ENCODE measurements around the gene AP4E1.
A peak's percentile ranks its signal among the peaks of the same experiment; 100 is the strongest.
"Not testable (repeated sequence)": the region's sequence is repeated elsewhere in the genome, so short reads cannot be mapped to it uniquely, and the experiment has no call there.

Gene AP4E1

GRCh38 chr15:50944672-50945071, 36.2 kb downstream of the AP4E1 start:
- TF ChIP-seq POLR2A (IDR thresholded peaks at IDR 0.05; ENCODE audit: low read depth, low read length): no peak
- no peak for DNase-seq (ENCODE audit: insufficient read length, low spot score)
- no peak for FAIRE-seq

- peak; percentile 36 for FAIRE-seq
- DNase-seq (ENCODE audit: insufficient read length, low spot score): no peak
- TF ChIP-seq POLR2A (IDR thresholded peaks at IDR 0.05; ENCODE audit: low read depth, low read length): no peak
Observed at GRCh38 chr15:50945725-50946124, 37.2 kb downstream of the AP4E1 start.

GRCh38 chr15:50950745-50951144, 42.3 kb downstream of the AP4E1 start:
- not testable (repeated sequence) for DNase-seq (ENCODE audit: insufficient read length, low spot score); FAIRE-seq

- FAIRE-seq (no peak), DNase-seq (ENCODE audit: insufficient read length, low spot score) (no peak)
- TF ChIP-seq POLR2A (IDR thresholded peaks at IDR 0.05; ENCODE audit: low read depth, low read length): no peak
Observed at GRCh38 chr15:50953302-50953701, 44.8 kb downstream of the AP4E1 start.

- not testable (repeated sequence) for FAIRE-seq; DNase-seq (ENCODE audit: insufficient read length, low spot score)
Observed at GRCh38 chr15:50954837-50955236, 46.4 kb downstream of the AP4E1 start.

GRCh38 chr15:50959717-50960116, 51.2 kb downstream of the AP4E1 start:
- no peak for DNase-seq (ENCODE audit: insufficient read length, low spot score)
- no peak for FAIRE-seq
- TF ChIP-seq POLR2A (IDR thresholded peaks at IDR 0.05; ENCODE audit: low read depth, low read length): no peak

- FAIRE-seq (no peak), DNase-seq (ENCODE audit: insufficient read length, low spot score) (no peak)
- TF ChIP-seq POLR2A (IDR thresholded peaks at IDR 0.05; ENCODE audit: low read depth, low read length): no peak
Observed at GRCh38 chr15:50964075-50964474, 55.6 kb downstream of the AP4E1 start.

- DNase-seq (ENCODE audit: insufficient read length, low spot score): no peak
- no peak for TF ChIP-seq POLR2A (IDR thresholded peaks at IDR 0.05; ENCODE audit: low read depth, low read length)
- FAIRE-seq: no peak
Observed at GRCh38 chr15:50968353-50968752, 59.9 kb downstream of the AP4E1 start.

- FAIRE-seq (no peak), DNase-seq (ENCODE audit: insufficient read length, low spot score) (no peak)
- TF ChIP-seq POLR2A (IDR thresholded peaks at IDR 0.05; ENCODE audit: low read depth, low read length): no peak
Observed at GRCh38 chr15:50970524-50970923, 62.0 kb downstream of the AP4E1 start.

GRCh38 chr15:50971115-50971514, 62.6 kb downstream of the AP4E1 start:
- FAIRE-seq (no peak), DNase-seq (ENCODE audit: insufficient read length, low spot score) (no peak)
- no peak for TF ChIP-seq POLR2A (IDR thresholded peaks at IDR 0.05; ENCODE audit: low read depth, low read length)

- DNase-seq (ENCODE audit: insufficient read length, low spot score) (no peak), FAIRE-seq (no peak)
- TF ChIP-seq POLR2A (IDR thresholded peaks at IDR 0.05; ENCODE audit: low read depth, low read length): no peak
Observed at GRCh38 chr15:50971542-50971941, 63.1 kb downstream of the AP4E1 start.

GRCh38 chr15:50973605-50974004, 65.1 kb downstream of the AP4E1 start:
- no peak for TF ChIP-seq POLR2A (IDR thresholded peaks at IDR 0.05; ENCODE audit: low read depth, low read length)
- no peak for FAIRE-seq
- no peak for DNase-seq (ENCODE audit: insufficient read length, low spot score)

GRCh38 chr15:50977162-50977561, 68.7 kb downstream of the AP4E1 start:
- no peak for DNase-seq (ENCODE audit: insufficient read length, low spot score)
- no peak for TF ChIP-seq POLR2A (IDR thresholded peaks at IDR 0.05; ENCODE audit: low read depth, low read length)
- FAIRE-seq: no peak

GRCh38 chr15:50978580-50978979, 70.1 kb downstream of the AP4E1 start:
- DNase-seq (ENCODE audit: insufficient read length, low spot score): no peak
- no peak for FAIRE-seq
- TF ChIP-seq POLR2A (IDR thresholded peaks at IDR 0.05; ENCODE audit: low read depth, low read length): no peak

GRCh38 chr15:50979041-50979440, 70.6 kb downstream of the AP4E1 start:
- TF ChIP-seq POLR2A (IDR thresholded peaks at IDR 0.05; ENCODE audit: low read depth, low read length): no peak
- DNase-seq (ENCODE audit: insufficient read length, low spot score): no peak
- FAIRE-seq: no peak

- FAIRE-seq: no peak
- DNase-seq (ENCODE audit: insufficient read length, low spot score): no peak
- TF ChIP-seq POLR2A (IDR thresholded peaks at IDR 0.05; ENCODE audit: low read depth, low read length): no peak
Observed at GRCh38 chr15:50993598-50993997, 85.1 kb downstream of the AP4E1 start.
